Right lobe of liver (tissue), 6 donors: ENCODE results near the gene ANKRD44. TPM values are rescaled to one million over a fixed set of nuclear protein-coding genes. Genes with fewer than 3 reads are reported as not detected.

Source experiments
- ATAC-seq, 4 donors: fragments of 200-7000 bp; cut with Tn5 transposase; one replicate each; pipeline ENCODE4 v1.9.1; 2020; ENCODE audit warnings: mild to moderate bottlenecking in 4 of 4, moderate library complexity in 4 of 4
- DNase-seq, 3 donors: peaks; one replicate each; pipeline ENCODE4 v3.0.0-alpha.2; 2020
- H3K27ac ChIP-seq, 3 donors: fragments of 200-600 bp; one replicate each; pipeline ENCODE4 v1.8.0; 2022
- H3K27me3 ChIP-seq, 2 donors: fragments of 200-600 bp; one replicate each; pipeline ENCODE4 v1.8.0; 2022
- H3K36me3 ChIP-seq, 4 donors: fragments of 200-600 bp; sonication (generic) in 1 of 4; one replicate each; pipeline versions ENCODE4 v1.5.1 to v1.8.0; 2017 to 2022; ENCODE audit warnings: control low read depth in 1 of 4
- H3K4me1 ChIP-seq, 4 donors: fragments of 200-600 bp; sonication (generic) in 1 of 4; one replicate each; pipeline versions ENCODE4 v1.5.1 to v1.8.0; 2017 to 2022; ENCODE audit warnings: control low read depth in 1 of 4
- H3K4me3 ChIP-seq, 3 donors: fragments of 200-600 bp; one replicate each; pipeline ENCODE4 v1.8.0; 2022
- H3K9me3 ChIP-seq, 4 donors: fragments of 200-600 bp; sonication (generic) in 1 of 4; one replicate each; pipeline versions ENCODE4 v1.5.1 to v1.8.0; 2017 to 2022; ENCODE audit warnings: control low read depth in 1 of 4
- CTCF ChIP-seq, 4 donors: fragments of 200-600 bp in 3 of 4; fragments of 450-650 bp in 1 of 4; IDR thresholded peaks; one replicate each; pipeline versions ENCODE4 v1.5.1 to v1.8.0; 2016 to 2022; ENCODE audit warnings: antibody characterized with exemption in 4 of 4, mild to moderate bottlenecking in 2 of 4
- POLR2A ChIP-seq: fragments of 450-650 bp; IDR thresholded peaks from one replicate; pipeline ENCODE4 v1.6.1; 2017; ENCODE audit warnings: antibody characterized with exemption, mild to moderate bottlenecking
- WGBS: methylation state at CpG from one replicate; pipeline ENCODE4 v1.1.6; 2018; ENCODE audit warnings: low coverage, low lambda C conversion rate; ENCODE audit not compliant: insufficient coverage; ENCODE audit errors: missing lambda C conversion rate; 5-methylcytosine and 5-hydroxymethylcytosine counted together
- intact Hi-C, 2 donors: fragments of 100-400 bp; cut with DNase I; formaldehyde crosslinking; loops; one replicate each; pipeline versions ENCODE4 v1.11.2 to v1.14.1; 2022
- total RNA-seq, 6 experiments: library from RNA; depleted of rRNA in 2 of 6; stranded (reverse); fragments of >200 nt in 2 of 6; fragmentation: NEBNext Ultra II Directional in 3 of 6; extraction: Animal tissue kit (Norgen Biotek cat#: 25700) in 3 of 6; gene quantifications; one replicate each; pipeline versions ENCODE4 v1.1.0 to v1.2.4, GENCODE V29; 2016 to 2023
- donor health status: DM: no; HTN: yes; CAD: no.
- donor health status: DM: no; HTN: no; CAD: no.
- donor health status: DM: no; HTN: no; CAD: no.
- donor health status: DM: no; HTN: yes; CAD: no.
- donor health status: DM: no; HTN: yes; CAD: no.

Gene ANKRD44
- total RNA-seq, 6 experiments from 2014 or later = 7.9 to 19.5 (median 13.3) TPM

DNA sequence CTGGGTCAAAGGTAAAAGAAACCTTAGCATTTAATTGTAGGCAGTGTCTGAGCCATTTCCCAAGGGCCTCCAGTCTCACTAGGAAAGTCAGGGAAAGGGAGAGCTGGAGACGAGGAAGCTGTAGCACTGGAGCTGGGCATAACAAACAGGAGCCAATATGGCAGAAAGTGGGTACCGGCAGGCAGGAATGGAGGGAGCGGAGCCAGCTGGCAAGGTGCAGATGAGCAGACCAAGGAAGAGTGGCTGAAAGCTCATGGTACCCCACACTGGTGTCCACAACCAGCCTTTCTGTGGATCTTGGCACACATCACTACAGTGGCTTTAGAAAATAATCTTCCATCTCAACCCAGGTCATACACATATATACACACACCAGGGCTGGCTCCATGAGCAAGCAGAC lies 40.0 kb downstream of the ANKRD44 start:
- H3K4me1 ChIP-seq = no peaks in the 10 kb centered on the region
- no peak overlapping the region for H3K27ac ChIP-seq
- no peak for ATAC-seq
- WGBS = 100% methylated on average over 1 of the region's 3 CpGs
- no peaks in the 10 kb centered on the region for H3K9me3 ChIP-seq
- no peak for TF ChIP-seq CTCF (IDR thresholded peaks at IDR 0.05)
- TF ChIP-seq POLR2A = no peak
- no peaks in the 10 kb centered on the region for H3K36me3 ChIP-seq
- H3K27me3 ChIP-seq = no peaks in the 10 kb centered on the region
- H3K4me3 ChIP-seq = no peak overlapping the region
- DNase-seq = no peak
- intact Hi-C loops = no loop called here

DNA sequence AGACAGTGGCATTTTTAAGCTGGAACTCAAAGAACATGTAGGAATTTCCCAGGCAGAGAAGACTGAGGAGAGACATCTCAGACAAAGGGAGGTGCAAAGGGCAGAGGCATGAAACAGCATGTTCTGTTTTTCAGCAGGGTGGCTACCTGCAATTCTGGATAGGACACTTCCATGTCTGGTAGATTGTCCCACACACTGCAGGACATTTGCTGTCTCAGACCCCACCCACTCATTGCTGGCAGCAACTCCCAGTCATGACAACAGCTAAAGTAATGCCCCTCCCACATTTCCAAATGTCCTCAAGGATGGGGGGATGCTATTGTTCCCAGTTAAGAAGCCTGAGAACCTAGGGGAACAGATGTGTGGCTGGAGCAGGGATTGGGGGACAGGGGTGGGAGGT lies 40.8 kb downstream of the ANKRD44 start:
- H3K4me3 ChIP-seq = no peak overlapping the region
- intact Hi-C loops = no loop called here
- no peaks in the 10 kb centered on the region for H3K36me3 ChIP-seq
- no peaks in the 10 kb centered on the region for H3K4me1 ChIP-seq
- no peak overlapping the region for H3K27ac ChIP-seq
- ATAC-seq (no peak), DNase-seq (no peak)
- no peaks in the 10 kb centered on the region for H3K9me3 ChIP-seq
- TF ChIP-seq CTCF (IDR thresholded peaks at IDR 0.05) (no peak), POLR2A (no peak)
- H3K27me3 ChIP-seq = no peaks in the 10 kb centered on the region

DNA sequence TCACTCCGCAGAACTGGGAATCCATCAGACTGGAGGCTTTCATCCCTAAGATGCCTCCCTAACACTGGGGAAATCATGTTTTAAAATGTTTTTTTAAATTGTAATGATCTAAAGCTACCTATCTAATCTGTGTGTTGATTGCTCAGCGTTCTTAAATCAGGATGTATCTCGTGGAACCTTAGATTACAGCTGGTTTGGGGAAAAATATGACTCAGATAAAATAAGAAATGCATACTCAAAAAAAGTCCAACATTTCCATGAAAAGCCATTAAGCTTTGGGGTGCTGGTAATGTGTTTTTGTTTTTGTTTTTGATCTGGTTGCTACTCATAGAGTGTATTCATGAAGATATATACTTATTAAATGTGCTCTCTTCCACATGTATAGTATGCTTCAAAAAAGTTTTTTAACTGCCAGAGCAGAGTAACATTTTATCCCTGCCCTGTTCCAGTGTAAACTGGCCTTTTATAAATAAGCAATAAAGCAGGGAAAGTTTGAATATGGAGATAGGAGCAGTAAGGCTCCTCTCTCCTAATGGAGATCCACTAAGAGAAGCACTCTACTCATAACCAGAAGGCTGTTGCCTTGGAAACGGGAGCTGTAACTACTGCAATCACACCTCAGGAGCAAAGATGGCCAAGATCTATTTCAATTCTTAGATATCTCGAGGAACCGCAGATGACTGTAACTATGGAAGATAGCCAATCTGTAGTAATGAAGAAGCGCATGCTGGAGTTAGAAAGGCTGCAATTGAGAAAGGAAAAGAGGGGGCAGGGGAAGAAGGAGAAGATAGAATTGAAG lies 41.6 kb downstream of the ANKRD44 start:
- TF ChIP-seq CTCF (IDR thresholded peaks at IDR 0.05) (no peak), POLR2A (no peak)
- WGBS = 66% methylated on average over 7 of the region's 7 CpGs

DNA sequence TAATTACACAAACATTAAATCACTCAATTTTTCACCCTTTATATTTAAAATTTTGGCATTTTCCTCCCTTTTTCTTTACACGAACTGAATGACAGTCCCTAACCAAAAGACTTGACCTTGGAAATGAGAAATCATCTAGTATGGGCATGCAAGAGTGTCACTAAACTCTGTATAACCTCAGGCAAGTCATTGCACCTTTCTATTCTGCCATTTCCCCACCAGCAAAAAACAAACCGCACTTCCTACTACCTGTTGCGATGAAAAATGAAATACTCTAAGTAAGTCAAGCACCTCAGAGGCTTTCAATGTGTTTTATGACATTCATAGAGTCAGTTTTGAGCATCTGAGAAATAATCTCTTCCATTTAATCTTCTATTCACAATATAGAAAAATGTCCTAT lies 44.1 kb downstream of the ANKRD44 start:
- peak in 1 of 4 donors; percentile 22 for ATAC-seq
- no peak overlapping the region for H3K4me3 ChIP-seq
- no peaks in the 10 kb centered on the region for H3K27me3 ChIP-seq
- peaks cover 0 to 3% (median 0%) of the 10 kb centered on the region in 4 donors for H3K4me1 ChIP-seq
- H3K36me3 ChIP-seq = no peaks in the 10 kb centered on the region
- TF ChIP-seq POLR2A (no peak), CTCF (IDR thresholded peaks at IDR 0.05) (no peak)
- no peak overlapping the region for H3K27ac ChIP-seq
- no peaks in the 10 kb centered on the region for H3K9me3 ChIP-seq
- 59% methylated on average over 3 of the region's 3 CpGs for WGBS
- no peak for DNase-seq
- intact Hi-C loops = no loop called here

More for the DNA sequence above, 41.6 kb downstream of the ANKRD44 start:
- intact Hi-C loops = no loop called here
- ATAC-seq (no peak), DNase-seq (no peak)
- H3K9me3 ChIP-seq = no peaks in the 10 kb centered on the region
- no peaks in the 10 kb centered on the region for H3K27me3 ChIP-seq
- H3K4me1 ChIP-seq = no peaks in the 10 kb centered on the region
- no peak overlapping the region for H3K4me3 ChIP-seq
- H3K27ac ChIP-seq = no peak overlapping the region
- no peaks in the 10 kb centered on the region for H3K36me3 ChIP-seq
